ENCODE data around the gene POLD4. TPM values are rescaled to one million over a fixed set of nuclear protein-coding genes. Genes with fewer than 3 reads are reported as not detected.

POLD4 gene
- total RNA-seq, 1 experiment from 2014 or later: 95.1 TPM

Other genes starting within 250 kb of the POLD4 start
- gene KDM2A, start 234.3 kb downstream of the POLD4 start, total RNA-seq (2022): 73.2 and 77.7 TPM in 2 replicates
- 69.8 and 71.3 TPM in 2 replicates for gene GRK2, start 87.1 kb downstream of the POLD4 start, total RNA-seq (2022)
- 50.8 and 58.5 TPM in 2 replicates for gene ANKRD13D, start 64.2 kb downstream of the POLD4 start, total RNA-seq (2022)
- gene SSH3, start 50.0 kb downstream of the POLD4 start, total RNA-seq (2022): 73.0 and 84.3 TPM in 2 replicates
- gene CLCF1, start 20.1 kb upstream of the POLD4 start, total RNA-seq (2022): 7.1 and 7.5 TPM in 2 replicates
- gene RAD9A, start 38.4 kb upstream of the POLD4 start, total RNA-seq (2022): 26.9 and 38.6 TPM in 2 replicates
- 179 and 180 TPM in 2 replicates for gene PPP1CA, start 48.3 kb upstream of the POLD4 start, total RNA-seq (2022)
- gene TBC1D10C, start 50.5 kb upstream of the POLD4 start, total RNA-seq (2022): not detected in 2 replicates
- 0.10 TPM in 1 of 2 replicates, not detected in the other for gene CARNS1, start 62.1 kb upstream of the POLD4 start, total RNA-seq (2022)
- gene RPS6KB2, start 74.9 kb upstream of the POLD4 start, total RNA-seq (2022): 44.3 and 47.5 TPM in 2 replicates
- 0.51 and 1.3 TPM in 2 replicates for gene PTPRCAP, start 84.1 kb upstream of the POLD4 start, total RNA-seq (2022)
- gene CORO1B, start 89.9 kb upstream of the POLD4 start, total RNA-seq (2022): 103 and 116 TPM in 2 replicates
- gene GPR152, start 99.2 kb upstream of the POLD4 start, total RNA-seq (2022): not detected in 2 replicates
- gene CABP4, start 101.8 kb upstream of the POLD4 start, total RNA-seq (2022): 24.8 and 25.4 TPM in 2 replicates
- gene TMEM134, start 115.7 kb upstream of the POLD4 start, total RNA-seq (2022): 31.9 and 33.2 TPM in 2 replicates
- 44.0 and 48.4 TPM in 2 replicates for gene AIP, start 129.5 kb upstream of the POLD4 start, total RNA-seq (2022)
- gene PITPNM1, start 151.8 kb upstream of the POLD4 start, total RNA-seq (2022): 70.5 and 84.1 TPM in 2 replicates
- gene CDK2AP2, start 154.6 kb upstream of the POLD4 start, total RNA-seq (2022): 59.7 and 64.7 TPM in 2 replicates
- gene CABP2, start 169.9 kb upstream of the POLD4 start, total RNA-seq (2022): not detected in 2 replicates
- 777 and 838 TPM in 2 replicates for gene GSTP1, start 230.3 kb upstream of the POLD4 start, total RNA-seq (2022)